ENCODE measurements around the gene TMEM255B.
A peak's percentile ranks its signal among the peaks of the same experiment; 100 is the strongest.

Gene TMEM255B

GRCh38 chr13:113815151-113816058, 56.4 kb downstream of the TMEM255B start:
- Mint-ChIP-seq H3K9me3 (peaks cover 2% of the 10 kb centered on the region), H3K4me3 (peak overlapping the region; percentile 96), H3K27me3 (no peaks in the 10 kb centered on the region), H3K36me3 (peaks cover 30% of the 10 kb centered on the region), H3K4me1 (peaks cover 27% of the 10 kb centered on the region), H3K27ac (peak overlapping the region; percentile 91)
- peak; percentile 37 for ATAC-seq

GRCh38 chr13:113816254-113816929, 57.4 kb downstream of the TMEM255B start:
- H3K4me3 Mint-ChIP-seq, result peak overlapping the region; percentile 96
- H3K9me3 Mint-ChIP-seq, result peaks cover 2% of the 10 kb centered on the region
- H3K27me3 Mint-ChIP-seq, result no peaks in the 10 kb centered on the region
- peaks cover 27% of the 10 kb centered on the region for H3K4me1 Mint-ChIP-seq
- H3K36me3 Mint-ChIP-seq, result peaks cover 36% of the 10 kb centered on the region
- no peak for ATAC-seq
- H3K27ac Mint-ChIP-seq, result peak overlapping the region; percentile 91

GRCh38 chr13:113816946-113817859, 58.2 kb downstream of the TMEM255B start:
- Mint-ChIP-seq H3K4me1 (peaks cover 27% of the 10 kb centered on the region), H3K36me3 (peaks cover 42% of the 10 kb centered on the region), H3K27ac (peak overlapping the region; percentile 91), H3K9me3 (peaks cover 2% of the 10 kb centered on the region), H3K4me3 (peak overlapping the region; percentile 96), H3K27me3 (no peaks in the 10 kb centered on the region)
- ATAC-seq, result peak; percentile 70

GRCh38 chr13:113817860-113818691, 59.0 kb downstream of the TMEM255B start:
- peaks cover 27% of the 10 kb centered on the region for H3K4me1 Mint-ChIP-seq
- peaks cover 43% of the 10 kb centered on the region for H3K36me3 Mint-ChIP-seq
- no peak for ATAC-seq
- no peak overlapping the region for H3K4me3 Mint-ChIP-seq
- peak overlapping the region; percentile 91 for H3K27ac Mint-ChIP-seq
- H3K27me3 Mint-ChIP-seq, result no peaks in the 10 kb centered on the region
- H3K9me3 Mint-ChIP-seq, result peaks cover 2% of the 10 kb centered on the region

GRCh38 chr13:113818700-113819295, 59.8 kb downstream of the TMEM255B start:
- Mint-ChIP-seq H3K4me3 (no peak overlapping the region), H3K27me3 (no peaks in the 10 kb centered on the region), H3K27ac (no peak overlapping the region), H3K4me1 (peaks cover 27% of the 10 kb centered on the region), H3K9me3 (peaks cover 2% of the 10 kb centered on the region), H3K36me3 (peaks cover 50% of the 10 kb centered on the region)
- ATAC-seq, result no peak

- Mint-ChIP-seq H3K4me3 (no peak overlapping the region), H3K36me3 (peaks cover 53% of the 10 kb centered on the region), H3K9me3 (peaks cover 2% of the 10 kb centered on the region), H3K27me3 (no peaks in the 10 kb centered on the region), H3K4me1 (peaks cover 27% of the 10 kb centered on the region), H3K27ac (no peak overlapping the region)
- no peak for ATAC-seq
Measured at GRCh38 chr13:113819341-113819730, 60.3 kb downstream of the TMEM255B start.

GRCh38 chr13:113819731-113820715, 61.0 kb downstream of the TMEM255B start:
- H3K36me3 Mint-ChIP-seq, result peaks cover 60% of the 10 kb centered on the region
- no peak overlapping the region for H3K27ac Mint-ChIP-seq
- H3K4me1 Mint-ChIP-seq, result peaks cover 27% of the 10 kb centered on the region
- H3K9me3 Mint-ChIP-seq, result peaks cover 1% of the 10 kb centered on the region
- no peak for ATAC-seq
- H3K27me3 Mint-ChIP-seq, result no peaks in the 10 kb centered on the region
- H3K4me3 Mint-ChIP-seq, result no peak overlapping the region

- no peak overlapping the region for H3K27ac Mint-ChIP-seq
- H3K4me1 Mint-ChIP-seq, result peaks cover 23% of the 10 kb centered on the region
- H3K36me3 Mint-ChIP-seq, result peaks cover 61% of the 10 kb centered on the region
- no peaks in the 10 kb centered on the region for H3K9me3 Mint-ChIP-seq
- H3K27me3 Mint-ChIP-seq, result no peaks in the 10 kb centered on the region
- ATAC-seq, result no peak
- H3K4me3 Mint-ChIP-seq, result no peak overlapping the region
Measured at GRCh38 chr13:113820813-113821651, 62.0 kb downstream of the TMEM255B start.

GRCh38 chr13:113821847-113822246, 62.8 kb downstream of the TMEM255B start:
- Mint-ChIP-seq H3K9me3 (no peaks in the 10 kb centered on the region), H3K36me3 (peaks cover 57% of the 10 kb centered on the region), H3K4me3 (no peak overlapping the region), H3K27me3 (no peaks in the 10 kb centered on the region), H3K27ac (no peak overlapping the region), H3K4me1 (peaks cover 15% of the 10 kb centered on the region)
- ATAC-seq, result no peak

- H3K9me3 Mint-ChIP-seq, result no peaks in the 10 kb centered on the region
- H3K36me3 Mint-ChIP-seq, result peaks cover 57% of the 10 kb centered on the region
- peaks cover 11% of the 10 kb centered on the region for H3K4me1 Mint-ChIP-seq
- no peak for ATAC-seq
- H3K27me3 Mint-ChIP-seq, result no peaks in the 10 kb centered on the region
- H3K4me3 Mint-ChIP-seq, result no peak overlapping the region
- no peak overlapping the region for H3K27ac Mint-ChIP-seq
Measured at GRCh38 chr13:113822266-113822665, 63.2 kb downstream of the TMEM255B start.

- Mint-ChIP-seq H3K9me3 (no peaks in the 10 kb centered on the region), H3K4me3 (no peak overlapping the region), H3K27ac (no peak overlapping the region), H3K36me3 (peaks cover 56% of the 10 kb centered on the region), H3K4me1 (peaks cover 4% of the 10 kb centered on the region), H3K27me3 (no peaks in the 10 kb centered on the region)
- no peak for ATAC-seq
Measured at GRCh38 chr13:113822956-113823744, 64.1 kb downstream of the TMEM255B start.

- H3K27me3 Mint-ChIP-seq, result no peaks in the 10 kb centered on the region
- no peak overlapping the region for H3K4me3 Mint-ChIP-seq
- no peaks in the 10 kb centered on the region for H3K9me3 Mint-ChIP-seq
- ATAC-seq, result no peak
- peaks cover 4% of the 10 kb centered on the region for H3K4me1 Mint-ChIP-seq
- peaks cover 60% of the 10 kb centered on the region for H3K36me3 Mint-ChIP-seq
- H3K27ac Mint-ChIP-seq, result no peak overlapping the region
Measured at GRCh38 chr13:113823771-113824170, 64.7 kb downstream of the TMEM255B start.
